Mesenteric fat pad (tissue), 1 donor: Measurements from ENCODE around the gene EXOC2. TPM values are rescaled to one million over a fixed set of nuclear protein-coding genes. Genes with fewer than 3 reads are reported as not detected.

Experiments
- total RNA-seq: library from RNA; stranded (reverse); fragmentation: NEBNext Ultra II Directional; extraction: Animal tissue kit (Norgen Biotek cat#: 25700); gene quantifications from one replicate; pipeline ENCODE4 v1.2.1, GENCODE V29; 2021
- donor health status: DM: yes; HTN: yes; CAD: no.

EXOC2 gene
- total RNA-seq, 1 donor from 2014 or later: 15.3 TPM

Other genes with a start within 250 kb of the EXOC2 start
- 0.77 TPM for gene HUS1B, start 36.0 kb downstream of the EXOC2 start, total RNA-seq